Raji (cell line): ENCODE results near the gene TRPM2.

Experiments used
- POLR2A ChIP-seq: IDR thresholded peaks from 2 replicates; pipeline ENCODE4 v1.6.1; 2011; ENCODE audit warnings: low read depth, low read length, control low read depth; ENCODE audit not compliant: insufficient read depth

Gene TRPM2

GRCh38 chr21:44442266-44443125, 89.1 kb downstream of the TRPM2 start:
- TF ChIP-seq POLR2A: no peak

- TF ChIP-seq POLR2A: no peak
These were observed 90.0 kb downstream of the TRPM2 start for GRCh38 chr21:44443291-44443890.

GRCh38 chr21:44443891-44444285, 90.5 kb downstream of the TRPM2 start:
- no peak for TF ChIP-seq POLR2A

- TF ChIP-seq POLR2A: no peak
These were observed 91.0 kb downstream of the TRPM2 start for GRCh38 chr21:44444286-44444931.

- TF ChIP-seq POLR2A: no peak
These were observed 91.9 kb downstream of the TRPM2 start for GRCh38 chr21:44445145-44445812.

GRCh38 chr21:44448651-44449131, 95.3 kb downstream of the TRPM2 start:
- no peak for TF ChIP-seq POLR2A

GRCh38 chr21:44449473-44450363, 96.3 kb downstream of the TRPM2 start:
- no peak for TF ChIP-seq POLR2A

- no peak for TF ChIP-seq POLR2A
These were observed 97.0 kb downstream of the TRPM2 start for GRCh38 chr21:44450402-44450801.

- no peak for TF ChIP-seq POLR2A
These were observed 97.6 kb downstream of the TRPM2 start for GRCh38 chr21:44450999-44451398.

GRCh38 chr21:44453120-44453519, 99.7 kb downstream of the TRPM2 start:
- TF ChIP-seq POLR2A: no peak

GRCh38 chr21:44454058-44454457, 100.6 kb downstream of the TRPM2 start:
- no peak for TF ChIP-seq POLR2A

- no peak for TF ChIP-seq POLR2A
These were observed 101.5 kb downstream of the TRPM2 start, which contains the start of gene LRRC3 for GRCh38 chr21:44454747-44455523. LRRC3 (plus strand) TSS chr21:44455510; CDS start chr21:44456645, 1,135 bp downstream.

- TF ChIP-seq POLR2A: no peak
These were observed 102.2 kb downstream of the TRPM2 start for GRCh38 chr21:44455524-44456213.
